H1 (cell line): ENCODE measurements around the gene CSF1. TPM values are rescaled to one million over a fixed set of nuclear protein-coding genes. Genes with fewer than 3 reads are reported as not detected.

Experiments
- CTCF ChIA-PET: fragments of 300-600 bp; sonication (Branson Sonifier 250); formaldehyde crosslinking; loops from one replicate; lab custom pipeline; 2021; ENCODE audit not compliant: partially characterized antibody; lab: Charles Lee
- POLR2A ChIA-PET: fragments of 300-600 bp; sonication (Branson Sonifier 250); formaldehyde crosslinking; loops from one replicate; lab custom pipeline; 2021; ENCODE audit warnings: inconsistent platforms; ENCODE audit not compliant: partially characterized antibody; lab: Charles Lee
- DNase-seq, 2 experiments: peaks; one replicate each; pipeline versions ENCODE4 v3.0.0 to v3.0.0-alpha.2; 2010 to 2022; ENCODE audit warnings: low spot score in 2 of 2, low read depth in 1 of 2, mixed read lengths in 1 of 2
- FAIRE-seq: peaks from 2 replicates; lab custom pipeline; 2011; peaks lifted over from hg19 to GRCh38; lab: Jason Lieb, UNC
- H2AFZ ChIP-seq: 2 replicates; pipeline ENCODE4 v1.8.1; 2012; ENCODE audit warnings: low read length, inconsistent platforms
- H2AK5ac ChIP-seq: 2 replicates; pipeline ENCODE4 v1.6.1; 2013; ENCODE audit warnings: low read depth, low read length
- H2BK120ac ChIP-seq: replicated peaks from 2 replicates; pipeline ENCODE3; 2013; ENCODE audit warnings: low read depth, low read length, inconsistent platforms
- H2BK12ac ChIP-seq: 2 replicates; pipeline ENCODE4 v1.6.1; 2013; ENCODE audit warnings: low read depth, low read length
- H2BK15ac ChIP-seq: 2 replicates; pipeline ENCODE4 v1.6.1; 2013; ENCODE audit warnings: low read length
- H2BK20ac ChIP-seq: 2 replicates; pipeline ENCODE4 v1.6.1; 2013; ENCODE audit warnings: low read length
- H2BK5ac ChIP-seq: 2 replicates; pipeline ENCODE4 v1.6.1; 2013; ENCODE audit warnings: low read depth, low read length
- H3K14ac ChIP-seq: 2 replicates; pipeline ENCODE4 v1.6.1; 2013; ENCODE audit warnings: inconsistent platforms; ENCODE audit not compliant: insufficient read length
- H3K18ac ChIP-seq: 2 replicates; pipeline ENCODE4 v1.6.1; 2013; ENCODE audit warnings: low read length; ENCODE audit errors: extremely low read depth
- H3K23ac ChIP-seq: 2 replicates; pipeline ENCODE4 v1.6.1; 2013; ENCODE audit warnings: inconsistent platforms; ENCODE audit not compliant: insufficient read length
- H3K23me2 ChIP-seq: 2 replicates; pipeline ENCODE4 v1.6.1; 2013; ENCODE audit warnings: low read depth, low read length
- H3K27ac ChIP-seq: 2 replicates; pipeline ENCODE4 v1.6.1; 2011; ENCODE audit warnings: low read depth, low read length, inconsistent platforms
- H3K27me3 ChIP-seq, 4 experiments: replicated peaks in 1 of 4; 1 replicate in 1 of 4; 2 replicates in 3 of 4; pipeline versions ENCODE4 v1.6.1 to v1.8.1; 2011 to 2013; ENCODE audit warnings: low read length in 3 of 4, mild to moderate bottlenecking in 3 of 4, inconsistent platforms in 2 of 4, mixed read lengths in 2 of 4, moderate library complexity in 1 of 4; ENCODE audit not compliant: control insufficient read depth in 3 of 4, insufficient read depth in 3 of 4; ENCODE audit errors: extremely low read depth in 1 of 4
- H3K36me3 ChIP-seq, 4 experiments: 2 replicates each; pipeline versions ENCODE4 v1.6.1 to v1.8.1; 2011 to 2013; ENCODE audit warnings: mild to moderate bottlenecking in 4 of 4, low read length in 3 of 4, moderate library complexity in 2 of 4, control low read depth in 1 of 4, inconsistent platforms in 1 of 4; ENCODE audit not compliant: insufficient read depth in 4 of 4, control insufficient read depth in 2 of 4
- H3K4ac ChIP-seq: replicated peaks from 2 replicates; pipeline ENCODE3; 2013; ENCODE audit warnings: low read length, low read depth, mixed read lengths, inconsistent platforms; ENCODE audit not compliant: insufficient read length
- H3K4me1 ChIP-seq, 4 experiments: replicated peaks in 1 of 4; 1 replicate in 1 of 4; 2 replicates in 3 of 4; pipeline versions ENCODE4 v1.6.1 to v1.8.1; 2011 to 2013; ENCODE audit warnings: low read length in 3 of 4, inconsistent platforms in 2 of 4, mixed read lengths in 1 of 4; ENCODE audit not compliant: insufficient read depth in 4 of 4, control insufficient read depth in 3 of 4
- H3K4me2 ChIP-seq, 2 experiments: 2 replicates each; pipeline versions ENCODE4 v1.6.1 to v1.8.1; 2011 to 2013; ENCODE audit warnings: low read depth in 2 of 2, low read length in 2 of 2, control low read depth in 1 of 2, inconsistent platforms in 1 of 2, mild to moderate bottlenecking in 1 of 2; ENCODE audit not compliant: insufficient read depth in 1 of 2
- H3K4me3 ChIP-seq, 4 experiments: fragments of 200-600, 300-600 bp in 1 of 4; sonication (generic), shearing (Covaris generic), sonication (Bioruptor Twin) in 1 of 4; 2 replicates each; pipeline versions ENCODE4 v1.5.1 to v1.8.1; 2011 to 2016; ENCODE audit warnings: low read length in 4 of 4, low read depth in 3 of 4, control low read depth in 2 of 4, inconsistent platforms in 2 of 4, mild to moderate bottlenecking in 2 of 4, mixed read lengths in 1 of 4, moderate library complexity in 1 of 4; ENCODE audit not compliant: insufficient read depth in 2 of 4; ENCODE audit errors: extremely low read depth in 1 of 4
- H3K56ac ChIP-seq: replicated peaks from 2 replicates; pipeline ENCODE3; 2013; ENCODE audit warnings: low read depth, mild to moderate bottlenecking, mixed read lengths, low read length, inconsistent platforms; ENCODE audit not compliant: insufficient read length
- H3K79me1 ChIP-seq: 2 replicates; pipeline ENCODE4 v1.6.1; 2013; ENCODE audit warnings: low read depth, low read length, control low read depth
- H3K79me2 ChIP-seq, 2 experiments: 2 replicates each; pipeline versions ENCODE4 v1.6.1 to v1.8.1; 2012 to 2013; ENCODE audit warnings: low read length in 2 of 2, mild to moderate bottlenecking in 2 of 2, inconsistent platforms in 1 of 2; ENCODE audit not compliant: insufficient read depth in 2 of 2, control insufficient read depth in 1 of 2
- H3K9ac ChIP-seq, 4 experiments: replicated peaks in 1 of 4; 1 replicate in 1 of 4; 2 replicates in 3 of 4; pipeline versions ENCODE4 v1.6.1 to v1.8.1; 2011 to 2013; ENCODE audit warnings: low read depth in 3 of 4, low read length in 3 of 4, control low read depth in 2 of 4, mild to moderate bottlenecking in 2 of 4, moderate library complexity in 2 of 4, inconsistent platforms in 1 of 4; ENCODE audit errors: extremely low read depth in 1 of 4
- H3K9me3 ChIP-seq, 2 experiments: 2 replicates each; pipeline versions ENCODE4 v1.6.1 to v1.8.1; 2012 to 2013; ENCODE audit warnings: mild to moderate bottlenecking in 2 of 2, moderate library complexity in 2 of 2, control low read depth in 1 of 2, inconsistent platforms in 1 of 2, low read depth in 1 of 2, low read length in 1 of 2, mixed read lengths in 1 of 2; ENCODE audit not compliant: insufficient read depth in 2 of 2
- H4K20me1 ChIP-seq, 2 experiments: replicated peaks in 1 of 2; 2 replicates each; pipeline versions ENCODE3 to v1.8.1; 2011 to 2013; ENCODE audit warnings: inconsistent platforms in 2 of 2, low read length in 2 of 2, mild to moderate bottlenecking in 1 of 2; ENCODE audit not compliant: insufficient read depth in 2 of 2, control insufficient read depth in 1 of 2
- H4K5ac ChIP-seq: 2 replicates; pipeline ENCODE4 v1.6.1; 2013; ENCODE audit warnings: low read length, low read depth, mixed read lengths, inconsistent platforms; ENCODE audit not compliant: insufficient read length
- H4K8ac ChIP-seq: 2 replicates; pipeline ENCODE4 v1.8.0; 2013; ENCODE audit warnings: mild to moderate bottlenecking, moderate library complexity, low read length, inconsistent platforms; ENCODE audit not compliant: insufficient read depth; ENCODE audit errors: extremely low read depth
- H4K91ac ChIP-seq: replicated peaks from 2 replicates; pipeline ENCODE3; 2013; ENCODE audit warnings: low read length, mixed read lengths, inconsistent platforms; ENCODE audit not compliant: insufficient read length
- ASH2L ChIP-seq: fragments of 200-600, 300-600 bp; sonication (generic); IDR thresholded peaks from one replicate; pipeline ENCODE4 v1.7.1; 2017; ENCODE audit warnings: low read length
- BACH1 ChIP-seq: IDR thresholded peaks from 2 replicates; pipeline ENCODE4 v1.6.1; 2012; ENCODE audit warnings: low read length, improper control_type of control experiment
- CHD1 ChIP-seq: IDR thresholded peaks from 2 replicates; pipeline ENCODE4 v1.6.1; 2012; ENCODE audit warnings: low read depth, low read length, improper control_type of control experiment
- EZH2 ChIP-seq: fragments of 200-600 bp; sonication (generic); IDR thresholded peaks from 2 replicates; pipeline ENCODE4 v1.7.1; 2012; ENCODE audit warnings: low read depth, mild to moderate bottlenecking, moderate library complexity, low read length, inconsistent platforms; ENCODE audit not compliant: severe bottlenecking
- JUN ChIP-seq: IDR thresholded peaks from 2 replicates; pipeline ENCODE4 v1.6.1; 2011; ENCODE audit warnings: low read depth, mild to moderate bottlenecking, improper control_type of control experiment, low read length
- RFX5 ChIP-seq: IDR thresholded peaks from 2 replicates; pipeline ENCODE4 v1.6.1; 2011; ENCODE audit warnings: low read depth, low read length, improper control_type of control experiment, borderline replicate concordance
- RNF2 ChIP-seq: fragments of 200-900, 300-1000 bp; sonication (generic); IDR thresholded peaks from 2 replicates; pipeline ENCODE4 v1.7.1; 2016; ENCODE audit warnings: borderline replicate concordance, low read depth, mild to moderate bottlenecking, antibody characterized with exemption, low read length; ENCODE audit not compliant: poor library complexity, severe bottlenecking; ENCODE audit errors: missing control alignments
- SIN3A ChIP-seq, 2 experiments: IDR thresholded peaks in 1 of 2; conservative IDR thresholded peaks in 1 of 2; 2 replicates each; pipeline ENCODE4 v1.6.1; 2011 to 2012; ENCODE audit warnings: low read length in 2 of 2, improper control_type of control experiment in 1 of 2, low read depth in 1 of 2, mild to moderate bottlenecking in 1 of 2
- SRF ChIP-seq: IDR thresholded peaks from 2 replicates; pipeline ENCODE4 v1.6.1; 2011; ENCODE audit warnings: mild to moderate bottlenecking, low read depth, low read length, moderate library complexity
- WGBS, 2 experiments: shearing (Covaris generic) in 1 of 2; methylation state at CpG; one replicate each; pipeline versions ENCODE4 v1.1.6 to v1.1.7; 2013 to 2015; ENCODE audit warnings: low lambda C conversion rate in 2 of 2, mixed read lengths in 2 of 2, inconsistent platforms in 1 of 2, low coverage in 1 of 2, missing lambda C conversion rate in 1 of 2; ENCODE audit not compliant: insufficient replicate concordance in 2 of 2, insufficient coverage in 1 of 2, insufficient read length in 1 of 2; ENCODE audit errors: extremely low coverage in 1 of 2, missing lambda C conversion rate in 1 of 2; 5-methylcytosine and 5-hydroxymethylcytosine counted together
- polyA plus RNA-seq, 7 experiments: library from polyadenylated mRNA; depleted of rRNA in 3 of 7; stranded (reverse) in 5 of 7; unstranded in 2 of 7; fragments of >200 nt in 5 of 7; fragments of 200-250 nt in 2 of 7; gene quantifications; 1 replicate in 5 of 7; 2 replicates in 1 of 7; 4 replicates in 1 of 7; pipeline versions ENCODE4 v1.2.1 to v1.2.3, GENCODE V29; 2011 to 2013; ENCODE audit warnings: missing spikeins in 2 of 7, mixed read lengths in 2 of 7
- total RNA-seq: library from RNA; stranded (reverse); fragmentation: NEBNext Ultra II Directional; extraction: Animal tissue kit (Norgen Biotek cat#: 25700); gene quantifications from 2 replicates; pipeline ENCODE4 v1.2.1, GENCODE V29; 2021
- TF ChIP-seq, protein P1 (sequence below): IDR thresholded peaks from 2 replicates; pipeline ENCODE4 v1.6.1; 2011; ENCODE audit warnings: low read depth, mild to moderate bottlenecking, low read length; ENCODE audit not compliant: insufficient read depth

CSF1 gene
- total and polyA plus RNA-seq, 2 of the 8 experiments (the other 6 are each of a cell fraction or from before 2014, with no cell fraction given) = 3.3 to 5.4 TPM

- Histone ChIP-seq H3K27me3 (peaks cover 7 to 43% (median 32%) of the 10 kb centered on the region in 4 experiments), H2BK5ac (no peak overlapping the region), H3K23me2 (peaks cover 12% of the 10 kb centered on the region; the same call in 1 of the 2 replicates), H2AK5ac (no peak overlapping the region), H2BK15ac (no peak overlapping the region), H3K4me1 (peaks cover 2 to 20% (median 12%) of the 10 kb centered on the region in 4 experiments), H2BK120ac (no peak overlapping the region), H3K18ac (no peak overlapping the region), H2BK20ac (no peak overlapping the region), H3K4ac (no peak overlapping the region), H3K79me1 (no peaks in the 10 kb centered on the region), H3K56ac (no peak overlapping the region), H3K23ac (no peak overlapping the region), H3K27ac (no peak overlapping the region), H3K79me2 (no peaks in the 10 kb centered on the region), H4K20me1 (no peaks in the 10 kb centered on the region), H3K4me3 (no peak overlapping the region), H3K9ac (no peak overlapping the region), H3K9me3 (peaks cover 0 to 2% of the 10 kb centered on the region in 2 experiments; a peak in 1 of 4 replicates), H4K5ac (no peak overlapping the region), H4K8ac (no peak overlapping the region), H3K4me2 (no peak overlapping the region), H3K36me3 (no peaks in the 10 kb centered on the region), H2BK12ac (no peak overlapping the region), H2AFZ (no peak overlapping the region), H3K14ac (no peak overlapping the region), H4K91ac (no peak overlapping the region)
- TF ChIP-seq, protein P1, sequence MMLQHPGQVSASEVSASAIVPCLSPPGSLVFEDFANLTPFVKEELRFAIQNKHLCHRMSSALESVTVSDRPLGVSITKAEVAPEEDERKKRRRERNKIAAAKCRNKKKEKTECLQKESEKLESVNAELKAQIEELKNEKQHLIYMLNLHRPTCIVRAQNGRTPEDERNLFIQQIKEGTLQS = no peak
- TF ChIP-seq EZH2 (no peak), JUN (no peak), RFX5 (no peak), CHD1 (no peak), BACH1 (no peak), SRF (no peak), RNF2 (no peak), SIN3A (conservative IDR thresholded peaks at IDR 0.05 in 1 of 2, IDR thresholded peaks at IDR 0.05 in 1 of 2; ENCODE audit: low read depth in 1 of 2, low read length in 2 of 2) (no peak), ASH2L (no peak)
- 80% methylated on average over 1 of the region's 1 CpG; no CpG with 5 or more reads in 1 of the 2 experiments for whole genome bisulfite sequencing, 2 experiments
- FAIRE-seq (no peak), DNase-seq (no peak)
- POLR2A ChIA-PET = interaction anchor here (1.2 kb wide), 1 partner anchor 10 kb away, joined by 3 read pairs; no protein-coding TSS in a partner anchor
- CTCF ChIA-PET = interaction anchor here (0.6 to 2.1 kb wide), 9 partner anchors 17 to 264 kb away, joined by 3 to 11 read pairs (median 3); partner anchors contain the start of gene AHCYL1
These were observed 3.4 kb upstream of the CSF1 start for GRCh38 chr1:109907190-109907774.
